A673 (cell line): ENCODE measurements around the gene PCK1.

ENCODE experiments used
- EZH2 ChIP-seq: fragments of 200-600 bp; sonication (generic); IDR thresholded peaks from 2 replicates; pipeline ENCODE4 v1.6.1; 2017; ENCODE audit warnings: borderline replicate concordance, low read depth, mild to moderate bottlenecking, mixed read lengths, antibody characterized with exemption, low read length; ENCODE audit not compliant: poor library complexity, severe bottlenecking
- TF ChIP-seq, protein P1 (sequence below): fragments of 300-800, 200-600 bp; sonication (generic); conservative IDR thresholded peaks from 2 replicates; pipeline ENCODE4 v1.5.1; 2017; ENCODE audit warnings: low read depth, mild to moderate bottlenecking, antibody characterized with exemption, low read length, moderate library complexity, mixed read lengths

GRCh38 chr20:57598491-57598890, 37.6 kb downstream of the PCK1 start:
- TF ChIP-seq, protein P1, sequence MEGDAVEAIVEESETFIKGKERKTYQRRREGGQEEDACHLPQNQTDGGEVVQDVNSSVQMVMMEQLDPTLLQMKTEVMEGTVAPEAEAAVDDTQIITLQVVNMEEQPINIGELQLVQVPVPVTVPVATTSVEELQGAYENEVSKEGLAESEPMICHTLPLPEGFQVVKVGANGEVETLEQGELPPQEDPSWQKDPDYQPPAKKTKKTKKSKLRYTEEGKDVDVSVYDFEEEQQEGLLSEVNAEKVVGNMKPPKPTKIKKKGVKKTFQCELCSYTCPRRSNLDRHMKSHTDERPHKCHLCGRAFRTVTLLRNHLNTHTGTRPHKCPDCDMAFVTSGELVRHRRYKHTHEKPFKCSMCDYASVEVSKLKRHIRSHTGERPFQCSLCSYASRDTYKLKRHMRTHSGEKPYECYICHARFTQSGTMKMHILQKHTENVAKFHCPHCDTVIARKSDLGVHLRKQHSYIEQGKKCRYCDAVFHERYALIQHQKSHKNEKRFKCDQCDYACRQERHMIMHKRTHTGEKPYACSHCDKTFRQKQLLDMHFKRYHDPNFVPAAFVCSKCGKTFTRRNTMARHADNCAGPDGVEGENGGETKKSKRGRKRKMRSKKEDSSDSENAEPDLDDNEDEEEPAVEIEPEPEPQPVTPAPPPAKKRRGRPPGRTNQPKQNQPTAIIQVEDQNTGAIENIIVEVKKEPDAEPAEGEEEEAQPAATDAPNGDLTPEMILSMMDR: no peak
- TF ChIP-seq EZH2: no peak
